ENCODE measurements around the gene MYORG. TPM values are rescaled to one million over a fixed set of nuclear protein-coding genes. Genes with fewer than 3 reads are reported as not detected.

MYORG gene
- total RNA-seq, 1 experiment from 2014 or later, result 5.6 TPM

GRCh38 chr9:34333836-34334235 is 42.9 kb downstream of the MYORG start:
- Mint-ChIP-seq H3K36me3 (ENCODE audit: insufficient read depth in 1 of 3, low read depth in 3 of 3) (peaks cover 2 to 5% (median 4%) of the 10 kb centered on the region in 3 experiments; a peak in 6 of 7 replicates), H3K27ac (no peak overlapping the region; a peak in 1 of 7 replicates), H3K4me3 (no peak overlapping the region; a peak in 1 of 5 replicates), H3K9me3 (peaks cover 0 to 3% of the 10 kb centered on the region in 2 experiments; a peak in 1 of 5 replicates), H3K27me3 (ENCODE audit: low read depth) (no peaks in the 10 kb centered on the region), H3K4me1 (peaks cover 33 to 36% of the 10 kb centered on the region in 2 experiments)
- no peak overlapping the region for H3K56ac ChIP-seq (ENCODE audit: insufficient read length, low read depth, low read length)
- H3K4me2 ChIP-seq (ENCODE audit: insufficient read depth, insufficient read length, low read length), result no peak overlapping the region
- no peak overlapping the region for H3K4ac ChIP-seq (ENCODE audit: low read depth, low read length)
- no peak overlapping the region for H2BK12ac ChIP-seq (ENCODE audit: insufficient read length, low read depth, low read length)
- H2BK15ac ChIP-seq (ENCODE audit: low read depth, low read length), result no peak overlapping the region
- H2BK120ac ChIP-seq (ENCODE audit: low read depth, low read length, poor library complexity, severe bottlenecking), result no peak overlapping the region
- H4K20me1 ChIP-seq (ENCODE audit: control insufficient read depth, insufficient read depth, insufficient read length), result no peaks in the 10 kb centered on the region
- no peak overlapping the region for H3K14ac ChIP-seq (ENCODE audit: insufficient read depth, low read length)
- H3K18ac ChIP-seq (ENCODE audit: insufficient read length, low read depth, low read length), result no peak overlapping the region
- H3K9ac ChIP-seq (ENCODE audit: extremely low read depth, insufficient read length, low read length), result no peak overlapping the region
- no peak overlapping the region for H3K23ac ChIP-seq (ENCODE audit: insufficient read length, low read depth, low read length)
- H4K8ac ChIP-seq (replicated peaks; ENCODE audit: insufficient read length, low read depth, low read length), result no peak overlapping the region
- H3K9me3 ChIP-seq (ENCODE audit: control insufficient read depth, low read depth, low read length), result no peaks in the 10 kb centered on the region
- no peak overlapping the region for H4K5ac ChIP-seq (ENCODE audit: insufficient read length, low read depth, low read length)
- no CpG with 5 or more reads among the region's 3 CpGs for WGBS (ENCODE audit: extremely low coverage, insufficient read length, low lambda C conversion rate)
- no peak for DNase-seq
- no peak overlapping the region for H2AK5ac ChIP-seq (ENCODE audit: insufficient read length, low read length)
- H2BK5ac ChIP-seq (ENCODE audit: insufficient read length, low read length), result no peak overlapping the region
- TF ChIP-seq, protein P1, sequence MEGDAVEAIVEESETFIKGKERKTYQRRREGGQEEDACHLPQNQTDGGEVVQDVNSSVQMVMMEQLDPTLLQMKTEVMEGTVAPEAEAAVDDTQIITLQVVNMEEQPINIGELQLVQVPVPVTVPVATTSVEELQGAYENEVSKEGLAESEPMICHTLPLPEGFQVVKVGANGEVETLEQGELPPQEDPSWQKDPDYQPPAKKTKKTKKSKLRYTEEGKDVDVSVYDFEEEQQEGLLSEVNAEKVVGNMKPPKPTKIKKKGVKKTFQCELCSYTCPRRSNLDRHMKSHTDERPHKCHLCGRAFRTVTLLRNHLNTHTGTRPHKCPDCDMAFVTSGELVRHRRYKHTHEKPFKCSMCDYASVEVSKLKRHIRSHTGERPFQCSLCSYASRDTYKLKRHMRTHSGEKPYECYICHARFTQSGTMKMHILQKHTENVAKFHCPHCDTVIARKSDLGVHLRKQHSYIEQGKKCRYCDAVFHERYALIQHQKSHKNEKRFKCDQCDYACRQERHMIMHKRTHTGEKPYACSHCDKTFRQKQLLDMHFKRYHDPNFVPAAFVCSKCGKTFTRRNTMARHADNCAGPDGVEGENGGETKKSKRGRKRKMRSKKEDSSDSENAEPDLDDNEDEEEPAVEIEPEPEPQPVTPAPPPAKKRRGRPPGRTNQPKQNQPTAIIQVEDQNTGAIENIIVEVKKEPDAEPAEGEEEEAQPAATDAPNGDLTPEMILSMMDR (conservative IDR thresholded peaks at IDR 0.05), result no peak
- H3T11ph ChIP-seq (ENCODE audit: low read length), result no peak overlapping the region
- peaks cover 8% of the 10 kb centered on the region; the same call in 1 of the 2 replicates for H3K4me1 ChIP-seq (ENCODE audit: insufficient read depth, low read length)
- no peaks in the 10 kb centered on the region for H3K27me3 ChIP-seq (ENCODE audit: insufficient read depth, low read length)
- peaks cover 1% of the 10 kb centered on the region for H3K23me2 ChIP-seq (ENCODE audit: insufficient read length, low read depth, low read length, poor library complexity, severe bottlenecking)
- no peak overlapping the region for H2BK20ac ChIP-seq (ENCODE audit: low read depth, low read length, poor library complexity, severe bottlenecking)
- no peaks in the 10 kb centered on the region for H3K79me2 ChIP-seq (ENCODE audit: insufficient read depth, low read length)
- H2AFZ ChIP-seq (ENCODE audit: low read length), result no peak overlapping the region
- no peak overlapping the region for H4K91ac ChIP-seq (ENCODE audit: insufficient read length, low read depth, low read length)
- H3K79me1 ChIP-seq (ENCODE audit: insufficient read depth, low read depth, low read length, poor library complexity, severe bottlenecking), result no peaks in the 10 kb centered on the region
- no peak overlapping the region for H3K27ac ChIP-seq (ENCODE audit: insufficient read length, low read depth, low read length)

Data from H9 (cell line).